IMR-90 (cell line): ENCODE data around the gene IGLL1. TPM values are rescaled to one million over a fixed set of nuclear protein-coding genes. Genes with fewer than 3 reads are reported as not detected.

Experiments
- ATAC-seq: fragments of 200-7000 bp; cut with Tn5 transposase; 2 replicates; pipeline ENCODE4 v1.9.1; 2020; ENCODE audit warnings: low read depth, mild to moderate bottlenecking, moderate library complexity
- BruUV-seq: library from RNA; stranded (reverse); fragments of 400-500 nt; replicated peaks from 2 replicates; lab custom pipeline; 2021; lab: Mats Ljungman, UMichigan
- CTCF ChIA-PET: fragments of 300-600 bp; formaldehyde crosslinking; extraction: SDS; loops from one replicate; lab custom pipeline; 2021; ENCODE audit warnings: antibody characterized with exemption; lab: Yijun Ruan, JAX
- POLR2A ChIA-PET: fragments of 300-600 bp; sonication (Branson Sonifier 250); formaldehyde crosslinking; loops from one replicate; lab custom pipeline; 2022; ENCODE audit warnings: antibody characterized with exemption; ENCODE audit not compliant: unreplicated experiment; lab: Charles Lee
- DNase-seq: peaks from one replicate; pipeline ENCODE4 v3.0.0; 2013
- H2AFZ ChIP-seq: replicated peaks from 2 replicates; pipeline ENCODE3; 2013; ENCODE audit warnings: low read length, mild to moderate bottlenecking; ENCODE audit not compliant: poor library complexity
- H2AK5ac ChIP-seq: 2 replicates; pipeline ENCODE4 v1.6.1; 2013; ENCODE audit warnings: low read depth, low read length, inconsistent platforms
- H2AK9ac ChIP-seq: replicated peaks from 2 replicates; pipeline ENCODE3; 2013; ENCODE audit warnings: mild to moderate bottlenecking, low read depth, low read length, moderate library complexity; ENCODE audit not compliant: poor library complexity
- H2BK120ac ChIP-seq: 2 replicates; pipeline ENCODE4 v1.6.1; 2013; ENCODE audit warnings: low read depth, low read length, inconsistent platforms
- H2BK15ac ChIP-seq: 3 replicates; pipeline ENCODE4 v1.6.1; 2013; ENCODE audit warnings: low read depth, low read length, inconsistent platforms
- H2BK20ac ChIP-seq: 2 replicates; pipeline ENCODE4 v1.6.1; 2013; ENCODE audit warnings: low read depth, mild to moderate bottlenecking, inconsistent platforms, low read length, moderate library complexity
- H2BK5ac ChIP-seq: 2 replicates; pipeline ENCODE4 v1.6.1; 2013; ENCODE audit warnings: mild to moderate bottlenecking, low read depth, low read length, inconsistent platforms; ENCODE audit not compliant: poor library complexity, severe bottlenecking
- H3K14ac ChIP-seq: replicated peaks from 2 replicates; pipeline ENCODE4 v1.6.1; 2013; ENCODE audit warnings: low read depth, low read length, inconsistent platforms
- H3K18ac ChIP-seq: 2 replicates; pipeline ENCODE4 v1.6.1; 2013; ENCODE audit warnings: low read depth, low read length, control low read depth
- H3K23ac ChIP-seq: 2 replicates; pipeline ENCODE4 v1.6.1; 2013; ENCODE audit warnings: low read depth, low read length, inconsistent platforms
- H3K27ac ChIP-seq: 2 replicates; pipeline ENCODE4 v1.5.1; 2013; ENCODE audit warnings: mild to moderate bottlenecking, control low read depth, low read length; ENCODE audit not compliant: insufficient read depth
- H3K27me3 ChIP-seq: 2 replicates; pipeline ENCODE4 v1.6.1; 2013; ENCODE audit warnings: low read length; ENCODE audit not compliant: control insufficient read depth, insufficient read depth
- H3K36me3 ChIP-seq: 2 replicates; pipeline ENCODE4 v1.6.1; 2013; ENCODE audit warnings: low read length, mixed read lengths; ENCODE audit not compliant: control insufficient read depth, insufficient read depth
- H3K4ac ChIP-seq: 2 replicates; pipeline ENCODE4 v1.6.1; 2013; ENCODE audit warnings: low read depth, low read length, inconsistent platforms
- H3K4me1 ChIP-seq: 2 replicates; pipeline ENCODE4 v1.6.1; 2013; ENCODE audit warnings: low read length, mixed read lengths; ENCODE audit not compliant: control insufficient read depth, insufficient read depth
- H3K4me2 ChIP-seq: 2 replicates; pipeline ENCODE4 v1.6.1; 2013; ENCODE audit warnings: low read depth, mild to moderate bottlenecking, control low read depth, low read length, moderate library complexity
- H3K4me3 ChIP-seq: 2 replicates; pipeline ENCODE4 v1.5.1; 2013; ENCODE audit warnings: low read depth, mild to moderate bottlenecking, control low read depth, low read length, moderate library complexity; ENCODE audit not compliant: insufficient read depth
- H3K56ac ChIP-seq: 2 replicates; pipeline ENCODE4 v1.6.1; 2013; ENCODE audit warnings: low read length, inconsistent platforms; ENCODE audit not compliant: insufficient read depth; ENCODE audit errors: extremely low read depth
- H3K79me1 ChIP-seq, 2 experiments: 2 replicates each; pipeline ENCODE4 v1.6.1; 2013; ENCODE audit warnings: low read length in 2 of 2, inconsistent platforms in 1 of 2, low read depth in 1 of 2
- H3K9ac ChIP-seq: 2 replicates; pipeline ENCODE4 v1.6.1; 2013; ENCODE audit warnings: low read depth, low read length, control low read depth
- H3K9me1 ChIP-seq: 2 replicates; pipeline ENCODE4 v1.6.1; 2013; ENCODE audit warnings: low read length, inconsistent platforms; ENCODE audit not compliant: insufficient read depth
- H3K9me3 ChIP-seq: 2 replicates; pipeline ENCODE4 v1.6.1; 2013; ENCODE audit warnings: low read length; ENCODE audit not compliant: control insufficient read depth, insufficient read depth
- H4K20me1 ChIP-seq: 2 replicates; pipeline ENCODE4 v1.6.1; 2013; ENCODE audit warnings: low read length, inconsistent platforms; ENCODE audit not compliant: insufficient read depth
- H4K5ac ChIP-seq: 2 replicates; pipeline ENCODE4 v1.6.1; 2013; ENCODE audit warnings: mild to moderate bottlenecking, low read depth, low read length, control low read depth
- H4K8ac ChIP-seq, 2 experiments: 2 replicates each; pipeline ENCODE4 v1.6.1; 2013; ENCODE audit warnings: low read depth in 2 of 2, low read length in 2 of 2, control low read depth in 1 of 2, inconsistent platforms in 1 of 2
- H4K91ac ChIP-seq: 2 replicates; pipeline ENCODE4 v1.6.1; 2013; ENCODE audit warnings: low read depth, low read length, inconsistent platforms; ENCODE audit not compliant: insufficient read depth
- BHLHE40 ChIP-seq: fragments of 150-350 bp; IDR thresholded peaks from 2 replicates; pipeline ENCODE4 v1.6.1; 2016; ENCODE audit warnings: mild to moderate bottlenecking, low read depth, low read length
- MAFK ChIP-seq: IDR thresholded peaks from 2 replicates; pipeline ENCODE4 v1.6.1; 2012; ENCODE audit warnings: low read depth, low read length, improper control_type of control experiment
- MAZ ChIP-seq: IDR thresholded peaks from 2 replicates; pipeline ENCODE4 v1.6.1; 2012; ENCODE audit warnings: low read depth, mild to moderate bottlenecking, low read length, improper control_type of control experiment, moderate library complexity, borderline replicate concordance
- RAD21 ChIP-seq: IDR thresholded peaks from 2 replicates; pipeline ENCODE4 v1.6.1; 2012; ENCODE audit warnings: low read length, improper control_type of control experiment
- RCOR1 ChIP-seq: IDR thresholded peaks from 2 replicates; pipeline ENCODE4 v1.6.1; 2012; ENCODE audit warnings: mild to moderate bottlenecking, low read length, improper control_type of control experiment; ENCODE audit not compliant: insufficient replicate concordance
- SMC3 ChIP-seq: fragments of 150-350 bp; IDR thresholded peaks from 2 replicates; pipeline ENCODE4 v1.6.1; 2016; ENCODE audit warnings: low read depth, mild to moderate bottlenecking, antibody characterized with exemption, low read length, moderate library complexity
- WGBS, 2 experiments: methylation state at CpG; one replicate each; pipeline versions ENCODE4 v1.1.5 to v1.1.7; 2013; ENCODE audit warnings: missing lambda C conversion rate in 2 of 2; ENCODE audit not compliant: insufficient read length in 1 of 2; ENCODE audit errors: extremely low coverage in 2 of 2; 5-methylcytosine and 5-hydroxymethylcytosine counted together
- dilution Hi-C: fragments of 300-500 bp; cut with HindIII; formaldehyde crosslinking; loops from one replicate; pipeline ENCODE4 v1.14.3; 2018; ENCODE audit warnings: low sequenced_read_pairs; ENCODE audit not compliant: unreplicated experiment
- in situ Hi-C: fragments of 300-500 bp; cut with MboI; formaldehyde crosslinking; loops from 3 replicates; pipeline ENCODE4 v1.14.3; 2019; ENCODE audit warnings: low sequenced_read_pairs, inconsistent platforms, mixed read lengths
- intact Hi-C: fragments of 100-400 bp; cut with micrococcal nuclease; formaldehyde crosslinking; loops from 2 replicates; pipeline ENCODE4 v1.10.0; 2022
- polyA plus RNA-seq, 3 experiments: library from polyadenylated mRNA; depleted of rRNA; stranded (reverse); fragments of >200 nt; gene quantifications; 2 replicates each; pipeline ENCODE4 v1.2.3, GENCODE V29; 2012; ENCODE audit warnings: low replicate concordance in 1 of 3
- total RNA-seq: library from RNA; depleted of rRNA; stranded (reverse); fragments of >200 nt; gene quantifications from 2 replicates; pipeline ENCODE4 v1.2.3, GENCODE V29; 2012

IGLL1 gene
- total and polyA plus RNA-seq, 2 of the 4 experiments (the other 2 are of a cell fraction), result not detected

DNA sequence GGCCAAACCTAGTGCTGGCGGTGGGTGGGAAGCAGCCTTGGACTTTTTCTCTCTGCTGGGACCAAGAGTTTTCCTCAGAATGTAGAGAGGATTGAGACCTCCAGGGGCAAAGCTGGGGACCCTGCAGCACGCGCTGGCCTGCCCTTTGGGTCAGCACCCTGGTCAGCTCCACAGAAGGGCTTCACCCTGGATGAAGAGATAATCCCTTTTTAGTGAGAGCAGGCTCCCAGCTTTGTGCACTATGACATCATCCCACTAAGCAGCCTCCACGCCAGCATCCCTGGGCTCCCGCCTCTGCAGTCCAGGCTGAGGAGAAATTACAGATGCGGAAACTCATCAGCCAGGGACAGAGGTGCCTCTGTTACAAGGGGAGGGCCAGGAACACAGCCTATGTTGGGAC is 28.5 kb upstream of the IGLL1 start:
- Histone ChIP-seq H3K23ac (no peak overlapping the region), H4K5ac (no peak overlapping the region), H3K14ac (no peak overlapping the region), H3K79me1 (no peaks in the 10 kb centered on the region), H3K9me3 (no peaks in the 10 kb centered on the region), H4K91ac (no peak overlapping the region), H3K4me3 (no peak overlapping the region), H3K9me1 (no peaks in the 10 kb centered on the region), H3K18ac (no peak overlapping the region), H4K8ac (no peak overlapping the region), H2BK20ac (no peak overlapping the region), H2AK5ac (no peak overlapping the region), H2BK15ac (no peak overlapping the region), H3K9ac (no peak overlapping the region), H3K27me3 (no peaks in the 10 kb centered on the region; the same call in 1 of the 2 replicates), H3K36me3 (no peaks in the 10 kb centered on the region), H3K56ac (no peak overlapping the region), H3K4me2 (no peak overlapping the region), H3K4ac (no peak overlapping the region), H2BK120ac (no peak overlapping the region), H3K4me1 (no peaks in the 10 kb centered on the region), H2BK5ac (no peak overlapping the region), H2AK9ac (no peak overlapping the region), H4K20me1 (no peaks in the 10 kb centered on the region), H3K27ac (no peak overlapping the region), H2AFZ (no peak overlapping the region)
- peak; percentile 39 for DNase-seq
- in situ Hi-C loops (no loop called here), intact Hi-C loops (no loop called here), dilution Hi-C loops (no loop called here)
- TF ChIP-seq RCOR1 (no peak), SMC3 (no peak), MAFK (no peak), BHLHE40 (no peak), RAD21 (no peak), MAZ (no peak)
- ChIA-PET CTCF (no interaction called here), POLR2A (no interaction called here)
- WGBS, 2 experiments, result no CpG with 5 or more reads among the region's 6 CpGs
- BruUV-seq, result no TSS peak
- peak; percentile 85 for ATAC-seq
